ENCODE measurements around the gene SPATC1L.

SPATC1L gene

DNA sequence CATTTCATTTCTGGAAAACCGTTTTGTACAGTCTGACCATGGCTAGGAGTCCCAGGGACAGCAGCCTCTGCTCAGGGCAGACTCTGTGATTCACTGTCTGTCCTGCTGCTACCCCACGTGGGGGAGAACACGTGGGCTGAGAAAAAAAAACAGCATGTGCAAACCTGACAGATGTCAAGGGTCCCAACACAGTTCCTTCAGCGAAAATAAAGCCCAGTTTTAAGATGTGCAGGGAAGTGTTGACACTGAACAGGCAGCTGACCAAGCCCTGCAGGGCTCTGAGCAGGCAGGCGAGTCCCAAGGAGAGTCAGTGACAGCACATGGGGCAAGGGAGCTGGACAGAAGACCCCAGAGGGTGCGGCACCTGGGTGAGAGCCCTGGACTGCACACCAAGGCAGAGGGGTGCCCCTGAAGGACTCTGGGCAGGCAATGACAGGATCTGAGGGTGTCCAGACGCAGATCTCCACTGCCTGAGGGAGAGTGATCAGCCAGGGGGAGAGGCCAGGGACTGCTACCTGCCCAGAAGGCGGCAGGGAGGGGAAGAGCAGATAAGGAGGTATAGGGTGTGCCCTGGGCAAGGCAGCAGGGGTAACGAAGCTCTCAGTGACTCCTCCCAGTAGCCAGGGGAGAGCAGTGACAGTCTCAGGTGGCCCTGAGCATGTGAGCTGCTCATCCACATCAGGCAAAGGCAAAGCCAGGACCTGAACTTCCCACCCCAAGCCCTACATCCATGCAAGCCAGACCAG, 5.1 kb upstream of the SPATC1L start:
- TF ChIP-seq, protein P1, sequence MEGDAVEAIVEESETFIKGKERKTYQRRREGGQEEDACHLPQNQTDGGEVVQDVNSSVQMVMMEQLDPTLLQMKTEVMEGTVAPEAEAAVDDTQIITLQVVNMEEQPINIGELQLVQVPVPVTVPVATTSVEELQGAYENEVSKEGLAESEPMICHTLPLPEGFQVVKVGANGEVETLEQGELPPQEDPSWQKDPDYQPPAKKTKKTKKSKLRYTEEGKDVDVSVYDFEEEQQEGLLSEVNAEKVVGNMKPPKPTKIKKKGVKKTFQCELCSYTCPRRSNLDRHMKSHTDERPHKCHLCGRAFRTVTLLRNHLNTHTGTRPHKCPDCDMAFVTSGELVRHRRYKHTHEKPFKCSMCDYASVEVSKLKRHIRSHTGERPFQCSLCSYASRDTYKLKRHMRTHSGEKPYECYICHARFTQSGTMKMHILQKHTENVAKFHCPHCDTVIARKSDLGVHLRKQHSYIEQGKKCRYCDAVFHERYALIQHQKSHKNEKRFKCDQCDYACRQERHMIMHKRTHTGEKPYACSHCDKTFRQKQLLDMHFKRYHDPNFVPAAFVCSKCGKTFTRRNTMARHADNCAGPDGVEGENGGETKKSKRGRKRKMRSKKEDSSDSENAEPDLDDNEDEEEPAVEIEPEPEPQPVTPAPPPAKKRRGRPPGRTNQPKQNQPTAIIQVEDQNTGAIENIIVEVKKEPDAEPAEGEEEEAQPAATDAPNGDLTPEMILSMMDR (IDR thresholded peaks at IDR 0.05; ENCODE audit: low read length), result no peak
- TF ChIP-seq EZH2 (IDR thresholded peaks at IDR 0.05; ENCODE audit: borderline replicate concordance, low read length), result no peak
- no peaks in the 10 kb centered on the region for H3K9me3 ChIP-seq (ENCODE audit: low read length)
- no peaks in the 10 kb centered on the region for H4K20me1 ChIP-seq (ENCODE audit: insufficient read depth, low read length)
- peaks cover 40% of the 10 kb centered on the region for H3K36me3 ChIP-seq (ENCODE audit: insufficient read depth, low read length)
- H3K9me2 ChIP-seq (ENCODE audit: low read depth, low read length), result no peaks in the 10 kb centered on the region
- H3K4me1 ChIP-seq (ENCODE audit: insufficient read depth, low read length, severe bottlenecking), result peaks cover 30% of the 10 kb centered on the region
- no peak overlapping the region for H2AFZ ChIP-seq (ENCODE audit: low read length)
- no peaks in the 10 kb centered on the region for H3K27me3 ChIP-seq (ENCODE audit: insufficient read depth, low read length)
- H3K27ac ChIP-seq (ENCODE audit: low read depth, low read length, poor library complexity, severe bottlenecking), result peak overlapping the region; percentile 40
- H3K4me3 ChIP-seq (ENCODE audit: low read depth, low read length, poor library complexity, severe bottlenecking), result no peak overlapping the region
- no peak overlapping the region for H3K9ac ChIP-seq (ENCODE audit: low read length)
- H3K79me2 ChIP-seq (ENCODE audit: insufficient read depth, low read length), result no peaks in the 10 kb centered on the region
- H3K4me2 ChIP-seq (ENCODE audit: low read length), result no peak overlapping the region
- H3F3A ChIP-seq (ENCODE audit: insufficient read depth, low read length), result no peaks in the 10 kb centered on the region; the same call in 1 of the 2 replicates

DNA sequence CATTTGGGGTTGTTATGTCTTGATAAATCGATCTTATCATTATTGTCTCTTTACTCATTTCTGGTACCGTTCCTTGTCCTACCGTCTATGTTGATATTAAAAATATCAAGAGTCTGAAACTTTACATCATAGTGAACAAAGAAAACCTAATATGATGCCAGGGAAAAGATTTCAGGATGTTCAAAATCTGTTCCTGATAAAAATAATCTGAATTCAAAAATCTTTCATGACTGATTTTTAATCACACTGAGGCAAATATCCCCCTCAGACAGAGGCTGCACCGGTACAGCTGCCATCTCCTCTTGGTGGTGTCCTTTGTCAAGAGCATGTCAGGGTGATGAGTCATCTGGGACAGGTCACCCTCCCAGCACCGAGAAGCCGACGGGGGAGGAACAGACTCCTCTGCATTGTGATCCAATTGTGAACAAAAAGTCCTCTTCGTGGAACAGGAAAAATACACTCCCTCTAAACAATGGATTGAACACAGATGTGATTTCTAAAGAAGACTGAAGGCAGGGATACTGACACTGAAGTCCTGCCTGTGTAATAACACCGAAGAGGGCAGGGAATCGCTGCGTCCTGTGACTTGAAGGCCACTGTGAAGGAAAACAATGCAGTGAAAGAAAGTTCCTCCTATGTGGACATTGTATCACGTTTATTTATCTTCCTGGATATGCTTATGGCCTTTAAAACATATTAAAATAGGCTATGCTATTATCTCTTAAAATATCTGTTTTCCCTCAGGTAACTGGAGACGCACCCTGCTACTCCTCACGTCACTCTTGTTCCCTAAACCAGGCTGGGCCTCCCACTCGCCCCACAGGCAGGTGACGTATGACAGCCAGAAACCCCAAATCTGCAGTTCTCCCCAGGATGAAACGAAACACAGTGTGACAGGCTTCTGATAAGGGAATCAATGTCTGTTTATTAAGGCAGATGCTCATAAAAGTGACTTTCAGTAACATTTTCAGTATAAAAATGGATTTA, 4.3 kb upstream of the SPATC1L start:
- H3K4me3 ChIP-seq (ENCODE audit: low read depth, low read length, poor library complexity, severe bottlenecking), result no peak overlapping the region
- peaks cover 30% of the 10 kb centered on the region for H3K4me1 ChIP-seq (ENCODE audit: insufficient read depth, low read length, severe bottlenecking)
- peak overlapping the region; percentile 40 for H3K27ac ChIP-seq (ENCODE audit: low read depth, low read length, poor library complexity, severe bottlenecking)
- H3K27me3 ChIP-seq (ENCODE audit: insufficient read depth, low read length), result no peaks in the 10 kb centered on the region
- H4K20me1 ChIP-seq (ENCODE audit: insufficient read depth, low read length), result no peaks in the 10 kb centered on the region
- H3K4me2 ChIP-seq (ENCODE audit: low read length), result no peak overlapping the region
- H3K79me2 ChIP-seq (ENCODE audit: insufficient read depth, low read length), result no peaks in the 10 kb centered on the region
- H3K9me2 ChIP-seq (ENCODE audit: low read depth, low read length), result no peaks in the 10 kb centered on the region
- H3F3A ChIP-seq (ENCODE audit: insufficient read depth, low read length), result no peaks in the 10 kb centered on the region; the same call in 1 of the 2 replicates
- peaks cover 31% of the 10 kb centered on the region for H3K36me3 ChIP-seq (ENCODE audit: insufficient read depth, low read length)
- H2AFZ ChIP-seq (ENCODE audit: low read length), result no peak overlapping the region
- H3K9me3 ChIP-seq (ENCODE audit: low read length), result no peaks in the 10 kb centered on the region
- H3K9ac ChIP-seq (ENCODE audit: low read length), result no peak overlapping the region
- no peak for TF ChIP-seq EZH2 (IDR thresholded peaks at IDR 0.05; ENCODE audit: borderline replicate concordance, low read length)
- TF ChIP-seq, protein P1 (IDR thresholded peaks at IDR 0.05; ENCODE audit: low read length), result no peak

DNA sequence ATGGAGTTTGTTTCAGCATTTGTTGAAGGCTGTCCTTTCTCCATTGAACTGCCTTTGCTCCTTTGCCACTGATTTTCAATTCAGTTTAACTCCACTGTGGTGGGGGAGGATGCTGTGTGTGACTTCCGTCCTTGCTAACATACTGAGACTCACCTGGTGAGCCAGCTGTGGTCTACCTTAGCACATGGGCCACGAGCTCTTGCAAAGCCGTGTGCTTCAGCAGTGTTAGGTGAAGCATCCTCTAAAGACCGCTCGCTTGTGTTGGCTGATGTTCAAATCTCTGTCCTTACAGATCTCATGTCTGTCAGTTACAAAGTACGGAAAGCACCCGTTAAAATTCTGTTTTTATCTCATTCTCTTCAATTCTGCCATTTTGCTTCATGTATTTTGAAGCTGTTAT, 3.6 kb upstream of the SPATC1L start:
- Histone ChIP-seq H2AFZ (ENCODE audit: low read length) (no peak overlapping the region), H3K36me3 (ENCODE audit: insufficient read depth, low read length) (peaks cover 28% of the 10 kb centered on the region), H3K4me1 (ENCODE audit: insufficient read depth, low read length, severe bottlenecking) (peaks cover 36% of the 10 kb centered on the region), H3F3A (ENCODE audit: insufficient read depth, low read length) (no peaks in the 10 kb centered on the region; the same call in 1 of the 2 replicates), H3K27ac (ENCODE audit: low read depth, low read length, poor library complexity, severe bottlenecking) (peak overlapping the region; percentile 40), H3K9ac (ENCODE audit: low read length) (no peak overlapping the region), H3K9me3 (ENCODE audit: low read length) (no peaks in the 10 kb centered on the region), H3K27me3 (ENCODE audit: insufficient read depth, low read length) (no peaks in the 10 kb centered on the region), H3K4me3 (ENCODE audit: low read depth, low read length, poor library complexity, severe bottlenecking) (no peak overlapping the region), H4K20me1 (ENCODE audit: insufficient read depth, low read length) (no peaks in the 10 kb centered on the region), H3K4me2 (ENCODE audit: low read length) (no peak overlapping the region), H3K79me2 (ENCODE audit: insufficient read depth, low read length) (no peaks in the 10 kb centered on the region), H3K9me2 (ENCODE audit: low read depth, low read length) (no peaks in the 10 kb centered on the region)
- TF ChIP-seq, protein P1 (IDR thresholded peaks at IDR 0.05; ENCODE audit: low read length), result no peak
- no peak for TF ChIP-seq EZH2 (IDR thresholded peaks at IDR 0.05; ENCODE audit: borderline replicate concordance, low read length)

Measured in OCI-LY1 (cell line).